GM12878 (cell line): Measurements from ENCODE around the gene SLC29A2. TPM values are rescaled to one million over a fixed set of nuclear protein-coding genes. Genes with fewer than 3 reads are reported as not detected.

Experiments used
- ATAC-seq: fragments of 200-7000 bp; cut with Tn5 transposase; 3 replicates; pipeline ENCODE4 v1.9.1; 2020; ENCODE audit warnings: mild to moderate bottlenecking, moderate library complexity
- BruUV-seq: library from RNA; stranded (reverse); fragments of 400-500 nt; replicated peaks from 2 replicates; lab custom pipeline; 2021; lab: Mats Ljungman, UMichigan
- CTCF ChIA-PET: fragments of 300-600 bp; sonication (Branson Sonifier 250); formaldehyde crosslinking; extraction: SDS; loops from one replicate; lab custom pipeline; 2021; ENCODE audit warnings: inconsistent platforms; lab: Yijun Ruan, JAX
- POLR2A ChIA-PET: fragments of 350-600 bp; formaldehyde crosslinking; extraction: SDS; loops from one replicate; lab custom pipeline; 2021; ENCODE audit warnings: inconsistent platforms; lab: Charles Lee
- RAD21 ChIA-PET: fragments of 300-600 bp; sonication (Branson Sonifier 250); formaldehyde crosslinking; loops from one replicate; lab custom pipeline; 2023; ENCODE audit warnings: antibody characterized with exemption; ENCODE audit not compliant: unreplicated experiment; lab: Charles Lee
- SMC1A ChIA-PET: fragments of 300-600 bp; sonication (Branson Sonifier 250); formaldehyde crosslinking; loops from one replicate; lab custom pipeline; 2023; ENCODE audit not compliant: unreplicated experiment, uncharacterized antibody; lab: Charles Lee
- DNase-seq: peaks from one replicate; pipeline ENCODE4 v3.0.0-alpha.2; 2011; ENCODE audit warnings: low read depth, low spot score
- FAIRE-seq: peaks from 3 replicates; lab custom pipeline; 2011; peaks lifted over from hg19 to GRCh38; lab: Jason Lieb, UNC
- H2AFZ ChIP-seq: 2 replicates; pipeline ENCODE4 v1.6.0; 2011; ENCODE audit warnings: low read depth, low read length, control low read depth; ENCODE audit not compliant: control insufficient read depth
- H3K27ac ChIP-seq: 2 replicates; pipeline ENCODE4 v1.5.1; 2011; ENCODE audit warnings: control low read depth; ENCODE audit not compliant: control insufficient read depth, insufficient read depth
- H3K27me3 ChIP-seq, 2 experiments: replicated peaks in 1 of 2; 2 replicates each; pipeline versions ENCODE4 v1.6.0 to v1.6.1; 2011; ENCODE audit warnings: low read length in 1 of 2; ENCODE audit not compliant: control insufficient read depth in 2 of 2, insufficient read depth in 2 of 2
- H3K36me3 ChIP-seq, 2 experiments: 2 replicates each; pipeline ENCODE4 v1.5.1; 2011; ENCODE audit warnings: low read length in 1 of 2; ENCODE audit not compliant: control insufficient read depth in 2 of 2, insufficient read depth in 2 of 2
- H3K4me1 ChIP-seq: 2 replicates; pipeline ENCODE4 v1.6.1; 2011; ENCODE audit warnings: mild to moderate bottlenecking, low read length, moderate library complexity, mixed read lengths; ENCODE audit not compliant: control insufficient read depth, insufficient read depth
- H3K4me2 ChIP-seq: 2 replicates; pipeline ENCODE4 v1.6.0; 2011; ENCODE audit warnings: control low read depth; ENCODE audit not compliant: control insufficient read depth, insufficient read depth
- H3K4me3 ChIP-seq: fragments of 200-600 bp; sonication (generic); 2 replicates; pipeline ENCODE4 v1.5.1; 2016
- H3K79me2 ChIP-seq: 2 replicates; pipeline ENCODE4 v1.6.0; 2011; ENCODE audit warnings: low read length; ENCODE audit not compliant: control insufficient read depth, insufficient read depth
- H3K9ac ChIP-seq: 2 replicates; pipeline ENCODE4 v1.8.0; 2011; ENCODE audit warnings: low read length, control low read depth, mixed read lengths; ENCODE audit not compliant: control insufficient read depth, insufficient read depth
- H3K9me3 ChIP-seq: replicated peaks from 3 replicates; pipeline ENCODE4 v1.5.1; 2011; ENCODE audit warnings: mild to moderate bottlenecking, low read length; ENCODE audit not compliant: control insufficient read depth, insufficient read depth
- H4K20me1 ChIP-seq: 2 replicates; pipeline ENCODE4 v1.6.0; 2011; ENCODE audit not compliant: control insufficient read depth, insufficient read depth
- ATF3 ChIP-seq: IDR thresholded peaks from 2 replicates; pipeline ENCODE4 v1.6.1; 2011; ENCODE audit warnings: low read depth, mild to moderate bottlenecking, low read length, moderate library complexity, borderline replicate concordance; ENCODE audit errors: extremely low read depth
- BCLAF1 ChIP-seq: fragments of 450-650 bp; IDR thresholded peaks from 2 replicates; pipeline ENCODE4 v1.6.1; 2017; ENCODE audit warnings: antibody characterized with exemption, mild to moderate bottlenecking, moderate library complexity
- IRF3 ChIP-seq: fragments of 450-650 bp; IDR thresholded peaks from 2 replicates; pipeline ENCODE4 v1.6.1; 2014; ENCODE audit warnings: mild to moderate bottlenecking
- KLF5 ChIP-seq: fragments of 450-650 bp; IDR thresholded peaks from 2 replicates; pipeline ENCODE4 v1.6.1; 2014; ENCODE audit warnings: mild to moderate bottlenecking; ENCODE audit not compliant: partially characterized antibody
- NR2F1 ChIP-seq: fragments of 450-650 bp; conservative IDR thresholded peaks from 2 replicates; pipeline ENCODE4 v1.6.1; 2017; ENCODE audit warnings: mild to moderate bottlenecking
- RCOR1 ChIP-seq: conservative IDR thresholded peaks from 2 replicates; pipeline ENCODE4 v1.6.1; 2012; ENCODE audit warnings: low read depth, low read length, improper control_type of control experiment
- SKIL ChIP-seq: fragments of 450-650 bp; IDR thresholded peaks from 2 replicates; pipeline ENCODE4 v1.6.1; 2017; ENCODE audit warnings: mild to moderate bottlenecking, low read depth, inconsistent platforms; ENCODE audit not compliant: poor library complexity, severe bottlenecking
- SMAD5 ChIP-seq: IDR thresholded peaks from 2 replicates; pipeline ENCODE4 v1.6.1; 2016; ENCODE audit warnings: antibody characterized with exemption, low read depth
- TCF3 ChIP-seq: IDR thresholded peaks from 2 replicates; pipeline ENCODE4 v1.6.1; 2012; ENCODE audit warnings: low read depth, mild to moderate bottlenecking, low read length, borderline replicate concordance; ENCODE audit not compliant: insufficient read depth
- USF2 ChIP-seq: IDR thresholded peaks from 2 replicates; pipeline ENCODE4 v1.6.1; 2011; ENCODE audit warnings: low read depth, low read length, improper control_type of control experiment, borderline replicate concordance
- ZBTB33 ChIP-seq: fragments of 450-650 bp; IDR thresholded peaks from 2 replicates; pipeline ENCODE4 v1.6.1; 2017; ENCODE audit warnings: mild to moderate bottlenecking
- ZNF217 ChIP-seq: fragments of 450-650 bp; IDR thresholded peaks from 2 replicates; pipeline ENCODE4 v1.6.1; 2017; ENCODE audit warnings: antibody characterized with exemption, mild to moderate bottlenecking
- WGBS: methylation state at CpG from one replicate; pipeline ENCODE4 v1.1.6; 2016; ENCODE audit warnings: low lambda C conversion rate; ENCODE audit not compliant: insufficient replicate concordance, insufficient coverage; ENCODE audit errors: missing lambda C conversion rate; 5-methylcytosine and 5-hydroxymethylcytosine counted together
- in situ Hi-C: fragments of 300-500 bp; cut with MboI; formaldehyde crosslinking; loops from 9 replicates; pipeline ENCODE4 v1.14.3; 2018; ENCODE audit warnings: mixed read lengths
- intact Hi-C: fragments of 100-400 bp; cut with micrococcal nuclease; formaldehyde crosslinking; loops from one replicate; pipeline ENCODE4 v1.14.2; 2022; ENCODE audit not compliant: unreplicated experiment
- polyA plus RNA-seq, 11 experiments: library from polyadenylated mRNA; depleted of rRNA in 4 of 11; unstranded in 6 of 11; stranded (reverse) in 5 of 11; fragments of >200 nt; fragmentation: Nextera tagmentation in 4 of 11; fragmentation: Illumina TruSeq in 1 of 11; extraction: Ambion mirVana in 4 of 11; extraction: Trizol in 1 of 11; gene quantifications; 1 replicate in 1 of 11; 2 replicates in 10 of 11; pipeline versions ENCODE4 v1.2.1 to v1.2.3, GENCODE V29; 2011 to 2016; ENCODE audit warnings: inconsistent platforms in 2 of 11, missing spikeins in 2 of 11, low read depth in 1 of 11
- total RNA-seq, 4 experiments: library from RNA; depleted of rRNA in 3 of 4; stranded (reverse); fragments of >200 nt in 3 of 4; fragmentation: Illumina TruSeq in 1 of 4; extraction: Trizol in 1 of 4; gene quantifications; 2 replicates each; pipeline versions ENCODE4 v1.2.1 to v1.2.3, GENCODE V29; 2013 to 2021

The SLC29A2 gene
- total and polyA plus RNA-seq, 10 of the 15 experiments (the other 5 are each of a cell fraction or from before 2014, with no cell fraction given): 0.27 to 7.5 (median 2.2) TPM

- ATAC-seq: no peak
- DNase-seq: no peak
- ChIA-PET RAD21 (interaction anchor here (0.7 to 3.1 kb wide), 3 partner anchors 10 to 266 kb away, joined by 3 to 17 read pairs (median 4); partner anchors contain the start of gene RBM4B), CTCF (interaction anchor here (1.4 to 3.6 kb wide), 2 partner anchors 10 to 17 kb away, joined by 4 to 27 read pairs; no protein-coding TSS in a partner anchor), POLR2A (no interaction called here), SMC1A (interaction anchor here (1.3 to 2.6 kb wide), 2 partner anchors 9 to 67 kb away, joined by 3 to 8 read pairs; partner anchors contain the start of genes DPP3 and NPAS4)
- Histone ChIP-seq H3K4me2 (no peak overlapping the region), H3K9me3 (no peaks in the 10 kb centered on the region), H2AFZ (no peak overlapping the region), H3K27me3 (peaks cover 0 to 4% of the 10 kb centered on the region in 2 experiments; a peak in 2 of 4 replicates), H3K4me3 (no peak overlapping the region), H3K9ac (no peak overlapping the region), H4K20me1 (no peaks in the 10 kb centered on the region), H3K4me1 (no peaks in the 10 kb centered on the region), H3K36me3 (no peaks in the 10 kb centered on the region), H3K79me2 (no peaks in the 10 kb centered on the region), H3K27ac (no peak overlapping the region)
- no TSS peak for BruUV-seq
- WGBS: 41% methylated on average over 5 of the region's 7 CpGs
- FAIRE-seq: no peak
- in situ Hi-C loops: no loop called here
- intact Hi-C loops: no loop called here
- TF ChIP-seq ATF3 (no peak), SMAD5 (no peak), RCOR1 (no peak), USF2 (no peak), TCF3 (no peak), SKIL (no peak), ZNF217 (no peak), BCLAF1 (no peak), NR2F1 (no peak), IRF3 (no peak), ZBTB33 (no peak), KLF5 (no peak)
Measured at GRCh38 chr11:66412110-66412509, 40.5 kb upstream of the SLC29A2 start.
